SIG-M5 (cell line): Measurements from ENCODE around the gene KLK6.
"Not testable (repeated sequence)": the region's sequence is repeated elsewhere in the genome, so short reads cannot be mapped to it uniquely, and the experiment has no call there.

ENCODE experiments used
- DNase-seq: peaks from one replicate; lab custom pipeline; 2025; lab: John Stamatoyannopoulos, UW

The KLK6 gene

GRCh38 chr19:50992666-50993035 lies 23.3 kb upstream of the KLK6 start:
- DNase-seq: no peak

GRCh38 chr19:50984416-50984815 lies 15.0 kb upstream of the KLK6 start:
- DNase-seq: not testable (repeated sequence)

GRCh38 chr19:50983625-50984292 lies 14.4 kb upstream of the KLK6 start, which contains the start of gene KLK7:
KLK7 (minus strand) TSS chr19:50983917; CDS start chr19:50982399, 1,518 bp downstream.
- no peak for DNase-seq

GRCh38 chr19:50982186-50982585 lies 12.8 kb upstream of the KLK6 start:
- no peak for DNase-seq

GRCh38 chr19:50981587-50982146 lies 12.3 kb upstream of the KLK6 start:
- DNase-seq: no peak

GRCh38 chr19:50980208-50980607 lies 10.8 kb upstream of the KLK6 start:
- no peak for DNase-seq

GRCh38 chr19:50979758-50980157 lies 10.4 kb upstream of the KLK6 start:
- DNase-seq: no peak

- no peak for DNase-seq
Measured at GRCh38 chr19:50978772-50979390, 9.5 kb upstream of the KLK6 start.

GRCh38 chr19:50977626-50978025 lies 8.2 kb upstream of the KLK6 start:
- no peak for DNase-seq

- no peak for DNase-seq
Measured at GRCh38 chr19:50975766-50976165, 6.4 kb upstream of the KLK6 start.

- DNase-seq: no peak
Measured at GRCh38 chr19:50974702-50975556, 5.5 kb upstream of the KLK6 start.

GRCh38 chr19:50972795-50973376 lies 3.5 kb upstream of the KLK6 start:
- DNase-seq: no peak

GRCh38 chr19:50969810-50970209 lies 419 bp upstream of the KLK6 start:
- not testable (repeated sequence) for DNase-seq

GRCh38 chr19:50968716-50969412 lies 527 bp downstream of the KLK6 start:
- DNase-seq: no peak

GRCh38 chr19:50967929-50968715 lies 1.3 kb downstream of the KLK6 start:
- no peak for DNase-seq

- no peak for DNase-seq
Measured at GRCh38 chr19:50964266-50964665, 5.1 kb downstream of the KLK6 start.

- DNase-seq: no peak
Measured at GRCh38 chr19:50963381-50963780, 6.0 kb downstream of the KLK6 start.

GRCh38 chr19:50962245-50962644 lies 7.1 kb downstream of the KLK6 start:
- DNase-seq: no peak

- DNase-seq: no peak
Measured at GRCh38 chr19:50959731-50960500, 9.5 kb downstream of the KLK6 start.

- no peak for DNase-seq
Measured at GRCh38 chr19:50957587-50957986, 11.8 kb downstream of the KLK6 start.
